ENCODE results near the gene SELENOI. TPM values are rescaled to one million over a fixed set of nuclear protein-coding genes. Genes with fewer than 3 reads are reported as not detected.

SELENOI gene
- total and polyA plus RNA-seq, 10 of the 15 experiments (the other 5 are each of a cell fraction or from before 2014, with no cell fraction given): 5.2 to 31.4 (median 17.4) TPM

DNA sequence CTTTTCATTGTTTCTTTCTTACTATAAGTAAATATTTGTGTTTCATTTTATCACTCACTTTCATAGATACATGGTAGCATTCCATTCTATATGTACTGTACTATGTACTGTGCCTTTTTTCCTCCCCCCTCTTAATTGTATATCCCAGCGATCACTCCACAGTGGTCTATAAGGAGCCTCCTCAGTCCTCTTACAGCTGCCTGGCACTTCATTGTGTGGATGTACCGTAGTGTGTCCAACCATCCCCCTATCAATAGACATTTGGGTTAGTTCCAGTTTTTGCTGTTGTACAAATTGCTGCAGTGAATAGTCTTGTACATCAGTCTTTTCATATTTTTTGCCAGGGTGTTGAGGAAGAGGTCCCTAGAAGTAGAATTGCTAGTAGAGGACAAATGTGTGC, 34.3 kb downstream of the SELENOI start:
- DNase-seq (ENCODE audit: low read depth, low spot score) (no peak), ATAC-seq (no peak), FAIRE-seq (peak; percentile 23)
- RAD21 ChIA-PET (ENCODE audit: unreplicated experiment): no interaction called here
- no peak overlapping the region for H3K9ac ChIP-seq (ENCODE audit: control insufficient read depth, insufficient read depth, low read length)
- SMC1A ChIA-PET (ENCODE audit: uncharacterized antibody, unreplicated experiment): no interaction called here
- in situ Hi-C loops (cut with MboI): no loop called here
- 95% methylated on average over 2 of the region's 2 CpGs for whole genome bisulfite sequencing (ENCODE audit: insufficient coverage, insufficient replicate concordance, low lambda C conversion rate, missing lambda C conversion rate)
- intact Hi-C loops (cut with micrococcal nuclease; ENCODE audit: unreplicated experiment): no loop called here
- H3K4me2 ChIP-seq (ENCODE audit: control insufficient read depth, insufficient read depth): no peak overlapping the region
- POLR2A ChIA-PET: no interaction called here
- no peaks in the 10 kb centered on the region for H3K79me2 ChIP-seq (ENCODE audit: control insufficient read depth, insufficient read depth, low read length)
- CTCF ChIA-PET: no interaction called here
- H3K9me3 ChIP-seq (replicated peaks; ENCODE audit: control insufficient read depth, insufficient read depth, low read length): no peaks in the 10 kb centered on the region; the same call in 2 of the 3 replicates
- TF ChIP-seq ZNF384 (IDR thresholded peaks at IDR 0.05; ENCODE audit: borderline replicate concordance, low read depth, low read length) (no peak), MEF2B (IDR thresholded peaks at IDR 0.05; ENCODE audit: partially characterized antibody, poor library complexity, severe bottlenecking) (no peak), ATF7 (IDR thresholded peaks at IDR 0.05; ENCODE audit: low read depth) (no peak)
- H2AFZ ChIP-seq (ENCODE audit: control insufficient read depth, low read depth, low read length): no peak overlapping the region
- no peaks in the 10 kb centered on the region for H3K27me3 ChIP-seq (replicated peaks in 1 of 2; ENCODE audit: control insufficient read depth in 2 of 2, insufficient read depth in 2 of 2, low read length in 1 of 2)
- H3K36me3 ChIP-seq (ENCODE audit: control insufficient read depth in 2 of 2, insufficient read depth in 2 of 2, low read length in 1 of 2): peaks cover 0 to 6% of the 10 kb centered on the region in 2 experiments; a peak in 3 of 4 replicates
- no peaks in the 10 kb centered on the region for H4K20me1 ChIP-seq (ENCODE audit: control insufficient read depth, insufficient read depth)
- no peak overlapping the region for H3K4me3 ChIP-seq
- peaks cover 14% of the 10 kb centered on the region for H3K4me1 ChIP-seq (ENCODE audit: control insufficient read depth, insufficient read depth, low read length)
- H3K27ac ChIP-seq (ENCODE audit: control insufficient read depth, insufficient read depth): no peak overlapping the region
- no TSS peak for BruUV-seq (replicated peaks)

DNA sequence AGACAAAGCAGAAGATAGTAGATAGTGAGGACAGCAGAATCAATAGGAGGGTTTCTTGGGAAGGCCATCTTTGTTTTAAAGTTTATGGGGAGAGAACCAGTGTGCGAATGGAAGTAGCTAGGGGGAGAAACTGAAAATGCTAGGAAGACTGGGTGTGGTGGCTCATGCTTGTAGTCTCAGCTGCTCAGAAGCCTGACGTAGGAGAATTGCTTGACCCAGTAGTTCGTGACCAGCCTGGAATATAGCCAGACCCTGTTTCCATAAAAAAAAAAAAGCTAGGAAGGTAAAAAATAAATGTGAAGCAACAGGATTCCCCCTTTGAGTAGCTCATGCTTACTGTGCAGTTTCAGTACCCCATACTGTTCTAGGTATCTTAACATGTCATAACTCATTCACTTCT, 36.6 kb downstream of the SELENOI start:
- H3K27me3 ChIP-seq (replicated peaks in 1 of 2; ENCODE audit: control insufficient read depth in 2 of 2, insufficient read depth in 2 of 2, low read length in 1 of 2): no peaks in the 10 kb centered on the region
- DNase-seq (ENCODE audit: low read depth, low spot score) (no peak), ATAC-seq (0 out of 3 replicates have a peak, but pooled peaks have one; percentile 27), FAIRE-seq (no peak)
- no peak overlapping the region for H3K4me3 ChIP-seq
- H4K20me1 ChIP-seq (ENCODE audit: control insufficient read depth, insufficient read depth): no peaks in the 10 kb centered on the region
- intact Hi-C loops (cut with micrococcal nuclease; ENCODE audit: unreplicated experiment) (no loop called here), in situ Hi-C loops (cut with MboI) (no loop called here)
- CTCF ChIA-PET: interaction anchor here (1.0 kb wide), 1 partner anchor 33 kb away, joined by 4 read pairs; no protein-coding TSS in a partner anchor
- BruUV-seq (replicated peaks): no TSS peak
- SMC1A ChIA-PET (ENCODE audit: uncharacterized antibody, unreplicated experiment): interaction anchor here (0.7 to 1.5 kb wide), 3 partner anchors 9 to 38 kb away, joined by 3 to 8 read pairs (median 4); no protein-coding TSS in a partner anchor
- no peak overlapping the region; the same call in 1 of the 2 replicates for H3K27ac ChIP-seq (ENCODE audit: control insufficient read depth, insufficient read depth)
- H2AFZ ChIP-seq (ENCODE audit: control insufficient read depth, low read depth, low read length): no peak overlapping the region
- 100% methylated on average over 3 of the region's 3 CpGs for WGBS (ENCODE audit: insufficient coverage, insufficient replicate concordance, low lambda C conversion rate, missing lambda C conversion rate)
- H3K79me2 ChIP-seq (ENCODE audit: control insufficient read depth, insufficient read depth, low read length): no peaks in the 10 kb centered on the region
- no peak overlapping the region for H3K4me2 ChIP-seq (ENCODE audit: control insufficient read depth, insufficient read depth)
- POLR2A ChIA-PET: interaction anchor here (0.5 to 0.9 kb wide), 3 partner anchors 9 to 112 kb away, joined by 3 to 4 read pairs (median 3); no protein-coding TSS in a partner anchor
- TF ChIP-seq SPI1 (IDR thresholded peaks at IDR 0.05; ENCODE audit: borderline replicate concordance, insufficient read depth, low read depth, low read length) (peak; percentile 38; the same call in 1 of the 2 replicates), BHLHE40 (IDR thresholded peaks at IDR 0.05; ENCODE audit: borderline replicate concordance in 1 of 2, low read depth in 2 of 2, low read length in 1 of 2) (no peak)
- H3K9ac ChIP-seq (ENCODE audit: control insufficient read depth, insufficient read depth, low read length): no peak overlapping the region
- H3K9me3 ChIP-seq (replicated peaks; ENCODE audit: control insufficient read depth, insufficient read depth, low read length): no peaks in the 10 kb centered on the region
- H3K36me3 ChIP-seq (ENCODE audit: control insufficient read depth in 2 of 2, insufficient read depth in 2 of 2, low read length in 1 of 2): peaks cover 0 to 6% of the 10 kb centered on the region in 2 experiments; a peak in 3 of 4 replicates
- RAD21 ChIA-PET (ENCODE audit: unreplicated experiment): no interaction called here
- H3K4me1 ChIP-seq (ENCODE audit: control insufficient read depth, insufficient read depth, low read length): peaks cover 14% of the 10 kb centered on the region
